Activated naive CD4-positive, alpha-beta T cell treated with anti-CD3 and anti-CD28 coated beads, Interleukin-2, amount 50 U/mL, for 24 hours (primary cell): ENCODE results near the gene FAM200A.
"Not testable (repeated sequence)": the region's sequence is repeated elsewhere in the genome, so short reads cannot be mapped to it uniquely, and the experiment has no call there.

Source experiments
- H3K27ac Mint-ChIP-seq: one replicate; pipeline ENCODE4 v1.8.0; 2021; ENCODE audit warnings: mild to moderate bottlenecking, mixed read lengths
- H3K27me3 Mint-ChIP-seq: one replicate; pipeline ENCODE4 v1.8.0; 2021; ENCODE audit warnings: mixed read lengths
- H3K36me3 Mint-ChIP-seq: one replicate; pipeline ENCODE4 v1.8.0; 2021; ENCODE audit warnings: mixed read lengths
- H3K4me1 Mint-ChIP-seq: one replicate; pipeline ENCODE4 v1.8.0; 2021; ENCODE audit warnings: mixed read lengths
- H3K4me3 Mint-ChIP-seq: one replicate; pipeline ENCODE4 v1.8.0; 2021; ENCODE audit warnings: mild to moderate bottlenecking, mixed read lengths
- H3K9me3 Mint-ChIP-seq: one replicate; pipeline ENCODE4 v1.8.0; 2021; ENCODE audit warnings: mixed read lengths

Gene FAM200A

DNA sequence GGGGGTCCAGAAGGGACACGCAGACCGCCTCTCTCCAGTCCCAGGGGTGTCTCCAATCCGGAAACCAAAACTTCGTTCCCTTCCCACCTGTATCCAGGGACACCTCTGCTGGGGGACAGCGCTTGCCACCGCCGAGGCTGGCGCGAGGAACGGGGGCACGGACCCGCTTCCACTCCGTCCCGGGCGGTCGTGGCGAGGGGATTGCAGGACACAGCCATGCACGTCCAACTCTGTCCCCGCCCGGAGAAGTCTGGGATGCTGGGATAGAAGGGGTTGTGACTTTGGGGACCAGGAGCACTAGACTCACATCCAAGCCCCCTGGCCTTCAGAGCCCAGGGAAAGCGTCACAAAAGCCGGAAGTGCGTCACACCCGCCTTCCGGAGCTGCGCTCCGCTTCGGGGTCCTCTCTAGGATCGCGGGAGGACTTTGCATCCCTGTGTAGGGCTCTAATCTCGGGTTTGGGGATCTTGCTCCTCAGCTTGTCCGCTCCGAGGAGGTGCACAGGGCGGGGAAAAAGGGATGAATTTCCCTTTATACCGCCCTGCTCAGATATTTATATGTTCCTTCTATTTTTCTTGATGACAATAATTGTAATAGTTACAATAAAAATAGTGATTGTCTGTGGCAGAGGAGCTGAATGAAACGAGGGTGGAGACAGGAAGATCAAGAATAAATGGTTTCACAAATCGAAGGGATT, at the start of gene FAM200A:
TSS of gene FAM200A (minus strand) at position 348 of the 697 bp plus-strand sequence. CDS start 3,707 bp downstream, outside the sequence.
- H3K4me1 Mint-ChIP-seq = peaks cover 42% of the 10 kb centered on the region
- H3K27me3 Mint-ChIP-seq = no peaks in the 10 kb centered on the region
- H3K27ac Mint-ChIP-seq = peak within 1 kb of the TSS; percentile 68
- peaks cover 4% of the 10 kb centered on the region for H3K9me3 Mint-ChIP-seq
- peaks cover 17% of the 10 kb centered on the region for H3K36me3 Mint-ChIP-seq
- H3K4me3 Mint-ChIP-seq = peak within 1 kb of the TSS; percentile 88

DNA sequence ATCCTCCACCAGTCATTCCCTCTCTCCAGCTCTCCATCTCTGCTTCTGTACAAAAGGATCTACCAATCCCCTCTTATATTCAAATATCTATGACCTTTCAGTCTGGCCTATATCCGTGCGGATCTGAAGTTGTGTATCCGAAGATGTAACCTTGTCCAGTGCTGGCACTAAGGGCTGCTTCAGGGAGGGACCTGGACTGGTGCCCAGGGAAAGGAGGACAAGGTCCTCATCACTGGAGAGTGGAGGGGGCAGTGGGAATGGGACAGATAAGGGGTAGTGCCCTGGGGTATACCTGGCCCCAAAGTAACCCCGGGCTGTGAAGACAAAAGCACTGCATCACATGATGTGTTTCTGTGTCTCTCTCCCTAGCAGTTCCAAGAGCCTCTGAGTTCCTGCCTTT, 47.9 kb upstream of the FAM200A start:
- no peak overlapping the region for H3K27ac Mint-ChIP-seq
- H3K9me3 Mint-ChIP-seq = no peaks in the 10 kb centered on the region
- H3K36me3 Mint-ChIP-seq = no peaks in the 10 kb centered on the region
- no peak overlapping the region for H3K4me3 Mint-ChIP-seq
- H3K27me3 Mint-ChIP-seq = no peaks in the 10 kb centered on the region
- no peaks in the 10 kb centered on the region for H3K4me1 Mint-ChIP-seq

DNA sequence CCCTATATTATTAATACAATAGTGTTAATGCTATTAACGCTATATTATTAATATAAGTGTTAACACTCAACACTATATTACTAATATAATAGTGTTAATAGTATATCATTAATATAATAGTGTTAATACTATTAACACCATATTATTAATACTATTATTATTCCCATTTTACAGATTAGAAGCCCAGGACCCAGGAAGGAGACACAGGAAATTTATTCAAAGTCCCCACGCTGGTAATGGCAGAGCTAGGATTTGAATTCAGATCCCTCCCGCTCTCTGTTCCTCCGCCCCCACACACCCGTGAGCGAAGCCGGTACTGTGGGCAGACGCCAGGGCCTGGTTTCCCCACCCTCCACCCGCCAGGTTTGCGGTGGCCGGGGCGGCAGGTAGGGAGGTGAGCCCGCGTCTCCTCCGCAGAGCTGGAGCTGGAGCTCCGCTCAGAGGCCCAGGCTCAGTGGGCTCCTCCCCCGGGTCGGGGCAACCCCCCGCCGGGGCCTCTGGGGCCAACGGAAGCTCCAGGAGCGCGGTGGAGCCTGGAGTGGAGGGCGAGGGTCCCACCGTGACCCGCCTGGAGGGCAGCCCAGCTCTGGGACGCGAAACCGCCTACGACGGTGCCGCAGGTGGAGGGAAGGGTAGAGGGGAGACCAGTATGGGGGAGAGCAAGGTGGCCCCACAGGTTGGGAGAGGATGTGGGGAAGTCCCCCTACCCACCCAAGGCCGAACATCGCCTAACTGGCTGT, 46.0 kb upstream of the FAM200A start, which contains the start of gene TMEM225B:
TSS of gene TMEM225B (plus strand) at position 506 of the 740 bp plus-strand sequence. CDS start 6,122 bp downstream, outside the sequence.
- no peak within 1 kb of the TSS for H3K27ac Mint-ChIP-seq
- no peaks in the 10 kb centered on the region for H3K4me1 Mint-ChIP-seq
- H3K4me3 Mint-ChIP-seq = no peak within 1 kb of the TSS
- H3K27me3 Mint-ChIP-seq = no peaks in the 10 kb centered on the region
- H3K36me3 Mint-ChIP-seq = no peaks in the 10 kb centered on the region
- H3K9me3 Mint-ChIP-seq = no peaks in the 10 kb centered on the region

DNA sequence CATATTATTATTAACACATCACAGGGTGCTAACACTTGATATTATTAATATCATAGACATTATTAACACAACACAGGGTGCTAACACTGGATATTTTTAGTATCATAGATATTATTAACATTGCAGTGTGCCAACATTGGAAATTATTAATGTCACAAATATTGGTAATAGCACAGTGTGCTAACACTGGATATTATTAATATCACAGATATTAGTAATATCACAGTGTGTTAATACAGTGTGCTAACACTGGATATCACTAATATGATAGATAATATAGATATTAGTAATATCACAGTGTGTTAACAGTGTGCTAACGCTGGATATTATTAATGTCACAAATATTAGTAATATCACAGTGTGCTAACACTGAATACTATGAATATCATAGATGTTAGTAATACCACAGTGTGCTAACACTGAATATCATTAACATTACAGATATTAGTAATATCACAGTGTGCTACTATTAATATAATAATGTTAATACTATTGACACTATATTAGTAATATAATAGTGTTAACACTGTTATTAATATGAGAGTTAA, 44.6 kb upstream of the FAM200A start:
- Mint-ChIP-seq H3K27ac (no peak overlapping the region), H3K27me3 (no peaks in the 10 kb centered on the region), H3K4me3 (no peak overlapping the region), H3K9me3 (no peaks in the 10 kb centered on the region), H3K4me1 (no peaks in the 10 kb centered on the region), H3K36me3 (no peaks in the 10 kb centered on the region)

DNA sequence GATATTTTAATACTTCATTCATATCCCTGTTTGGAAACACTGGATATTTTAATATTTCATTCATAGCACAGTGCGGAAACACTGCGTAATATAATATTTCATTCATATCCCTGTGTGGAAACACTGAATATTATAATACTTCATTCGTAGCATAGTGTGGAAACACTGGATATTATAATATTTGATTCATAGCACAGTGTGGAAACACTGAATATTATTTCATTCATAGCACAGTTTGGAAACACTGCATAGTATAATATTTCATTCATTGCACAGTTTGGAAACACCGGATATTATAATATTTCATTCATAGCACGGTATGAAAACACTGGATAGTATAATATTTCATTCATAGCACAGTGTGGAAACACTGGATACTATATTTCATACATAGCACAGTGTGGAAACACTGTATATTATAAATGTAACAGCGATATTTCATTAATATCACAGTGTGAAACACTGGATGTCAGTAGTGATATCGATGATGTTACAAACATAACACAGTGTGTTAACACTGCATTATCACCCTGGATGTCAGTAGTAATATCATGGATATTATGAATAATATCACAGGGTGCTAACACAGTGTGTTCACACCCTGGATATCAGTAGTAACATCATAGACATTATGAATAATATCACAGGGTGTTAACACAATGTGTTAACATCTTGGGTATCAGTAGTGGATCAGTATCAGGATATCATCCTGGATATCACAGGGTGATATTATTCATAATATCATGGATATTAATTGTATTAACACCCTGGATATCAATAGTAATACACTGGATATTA, 43.2 kb upstream of the FAM200A start:
- Mint-ChIP-seq H3K9me3 (no peaks in the 10 kb centered on the region), H3K36me3 (no peaks in the 10 kb centered on the region), H3K27ac (no peak overlapping the region), H3K27me3 (no peaks in the 10 kb centered on the region), H3K4me1 (no peaks in the 10 kb centered on the region), H3K4me3 (no peak overlapping the region)

DNA sequence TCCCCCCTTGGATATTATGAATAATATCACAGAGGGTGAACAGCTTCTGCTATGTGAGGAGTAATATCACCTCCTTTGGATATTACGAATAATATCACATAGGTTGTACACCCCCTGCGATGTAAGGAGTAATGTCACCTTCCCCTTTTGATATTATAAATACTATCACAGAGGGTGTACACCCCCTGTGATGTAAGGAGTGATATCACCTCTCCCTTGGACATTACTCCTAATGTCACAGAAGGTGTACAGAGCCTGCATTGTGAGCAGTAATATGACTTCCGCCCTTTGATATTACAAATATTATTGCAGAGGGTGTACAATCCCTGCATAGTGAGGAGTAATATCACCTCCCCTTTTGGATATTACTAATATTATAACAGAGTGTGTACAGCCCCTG, 37.0 kb upstream of the FAM200A start:
- Mint-ChIP-seq H3K4me3 (no peak overlapping the region), H3K9me3 (no peaks in the 10 kb centered on the region), H3K27me3 (no peaks in the 10 kb centered on the region), H3K27ac (no peak overlapping the region), H3K4me1 (no peaks in the 10 kb centered on the region), H3K36me3 (no peaks in the 10 kb centered on the region)

DNA sequence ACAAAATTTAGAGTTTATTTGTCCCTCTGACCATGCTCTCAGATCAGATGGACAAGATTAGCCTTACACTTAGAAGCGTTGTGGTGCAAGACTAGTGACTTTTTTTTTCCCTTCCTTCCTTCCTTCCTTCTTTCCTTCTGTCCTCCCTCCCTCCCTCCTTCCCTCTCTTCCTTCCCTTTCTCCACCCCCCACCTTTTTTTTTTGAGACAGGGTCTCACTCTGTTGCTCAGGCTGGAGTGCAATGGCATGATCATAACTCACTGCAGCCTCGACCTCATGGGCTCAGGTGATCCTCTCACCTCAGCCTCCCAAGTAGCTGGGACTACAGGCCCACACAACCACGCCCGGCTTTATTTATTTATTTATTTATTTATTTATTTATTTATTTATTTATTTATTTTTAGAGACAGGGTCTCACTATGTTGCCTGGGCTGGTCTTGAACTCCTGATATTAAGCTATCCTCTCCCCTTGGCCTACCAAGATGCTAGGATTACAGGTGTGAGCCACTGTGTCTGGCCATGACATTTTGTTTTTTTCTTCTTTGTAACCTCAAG, 28.9 kb upstream of the FAM200A start:
- H3K36me3 Mint-ChIP-seq = not testable (repeated sequence)
- H3K27ac Mint-ChIP-seq = peak overlapping the region; percentile 85

DNA sequence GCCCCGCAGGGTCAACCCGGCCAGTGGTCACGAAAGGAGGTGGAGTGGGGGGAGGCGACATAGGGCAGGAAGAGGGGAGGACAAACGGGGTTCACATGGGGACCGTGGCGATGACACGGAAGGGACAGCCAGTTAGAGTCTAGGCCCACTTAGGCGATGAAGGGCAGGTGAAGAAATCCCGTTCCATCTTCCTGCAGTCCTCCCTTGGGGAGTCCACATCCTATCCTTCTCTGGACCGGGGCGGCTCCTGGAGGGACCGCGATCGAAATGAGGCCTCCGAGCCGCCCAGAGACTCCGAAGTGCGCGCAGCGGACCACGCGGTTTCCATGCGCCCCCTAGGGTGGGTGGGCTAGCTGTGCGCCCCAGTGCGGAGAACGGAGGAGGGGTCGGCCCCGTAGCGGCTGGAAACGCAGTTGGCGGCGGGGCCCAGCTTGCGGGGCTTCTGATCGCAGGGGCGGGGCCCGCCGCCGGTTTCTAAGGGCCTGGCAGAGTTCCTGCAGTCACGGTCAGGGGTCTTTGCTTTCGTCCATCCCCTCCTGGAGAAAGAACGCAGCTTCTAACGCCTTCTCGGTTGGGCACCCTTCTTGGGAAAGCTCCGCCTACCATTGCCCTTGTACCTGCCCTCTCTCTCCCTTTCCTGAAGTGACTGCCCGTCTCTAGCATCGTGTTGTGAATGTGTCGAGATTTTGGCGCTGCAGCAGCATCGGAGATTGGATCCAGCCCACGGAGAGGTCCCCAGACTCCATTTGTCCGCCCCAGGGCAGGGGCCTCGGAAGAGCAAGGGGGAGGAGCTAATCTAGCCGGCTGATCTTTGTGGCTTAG, 28.3 kb upstream of the FAM200A start:
- Mint-ChIP-seq H3K27me3 (no peaks in the 10 kb centered on the region), H3K4me1 (peaks cover 16% of the 10 kb centered on the region), H3K9me3 (no peaks in the 10 kb centered on the region), H3K36me3 (no peaks in the 10 kb centered on the region), H3K4me3 (peak overlapping the region; percentile 94), H3K27ac (peak overlapping the region; percentile 85)

More for the DNA sequence above, 28.9 kb upstream of the FAM200A start:
- Mint-ChIP-seq H3K4me3 (peak overlapping the region; percentile 94), H3K4me1 (peaks cover 16% of the 10 kb centered on the region)
- H3K27me3 Mint-ChIP-seq, H3K9me3 Mint-ChIP-seq: not testable (repeated sequence)

DNA sequence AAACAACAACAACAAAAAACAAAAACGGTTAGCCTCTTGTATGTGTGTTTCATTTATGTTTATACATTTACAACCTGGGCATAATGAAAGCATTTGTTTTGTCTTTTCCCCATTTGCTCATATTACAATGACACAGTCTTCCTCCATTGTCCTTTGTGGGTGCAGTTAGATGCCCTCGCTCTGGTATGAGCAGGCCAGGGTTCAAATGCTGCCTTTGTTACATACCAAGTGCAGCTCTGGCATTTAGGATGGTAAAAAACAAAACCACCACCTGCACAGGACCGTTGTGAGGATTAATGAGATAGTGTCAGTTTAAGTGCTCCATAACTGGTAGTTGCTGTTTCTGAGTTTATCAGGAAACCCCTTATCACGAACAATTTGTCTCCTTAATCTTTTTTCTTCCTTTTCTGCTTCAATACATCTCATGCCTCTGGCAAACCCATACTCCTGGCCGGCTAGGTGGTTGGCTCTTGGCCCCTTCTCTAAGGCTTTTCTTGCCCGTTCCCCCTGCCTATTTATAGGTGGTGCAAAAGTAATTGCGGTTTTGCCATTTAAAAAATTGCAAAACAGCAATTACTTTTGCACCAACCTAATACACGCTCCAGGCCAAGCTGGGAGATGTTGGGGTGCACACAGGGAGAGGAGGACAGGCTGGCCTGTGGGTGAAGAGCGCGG, 27.5 kb upstream of the FAM200A start:
- H3K9me3 Mint-ChIP-seq = no peaks in the 10 kb centered on the region
- no peaks in the 10 kb centered on the region for H3K36me3 Mint-ChIP-seq
- peak overlapping the region; percentile 94 for H3K4me3 Mint-ChIP-seq
- peak overlapping the region; percentile 41 for H3K27ac Mint-ChIP-seq
- H3K27me3 Mint-ChIP-seq = no peaks in the 10 kb centered on the region
- peaks cover 16% of the 10 kb centered on the region for H3K4me1 Mint-ChIP-seq

DNA sequence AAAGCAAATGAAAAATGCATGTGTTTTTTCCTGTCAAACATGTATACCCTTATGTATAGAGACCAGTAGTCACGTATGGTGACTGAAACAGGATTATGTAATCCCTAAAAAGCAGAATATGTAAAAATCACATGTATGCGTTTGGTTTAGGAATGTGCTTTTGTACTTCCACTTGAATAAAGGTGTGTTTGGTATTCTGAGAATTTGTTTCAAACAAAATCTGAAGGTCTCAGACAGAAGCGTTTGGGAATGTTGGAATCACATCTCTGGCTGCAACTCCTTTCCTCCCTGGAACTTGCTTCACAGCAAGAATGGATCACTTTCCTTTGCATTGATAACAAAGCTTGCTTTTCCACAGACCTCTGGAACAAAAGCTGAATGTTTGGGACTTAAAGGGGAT, 24.3 kb upstream of the FAM200A start:
- Mint-ChIP-seq H3K27me3 (no peaks in the 10 kb centered on the region), H3K27ac (peak overlapping the region; percentile 12), H3K36me3 (peaks cover 19% of the 10 kb centered on the region), H3K4me1 (peaks cover 15% of the 10 kb centered on the region), H3K4me3 (no peak overlapping the region), H3K9me3 (no peaks in the 10 kb centered on the region)

DNA sequence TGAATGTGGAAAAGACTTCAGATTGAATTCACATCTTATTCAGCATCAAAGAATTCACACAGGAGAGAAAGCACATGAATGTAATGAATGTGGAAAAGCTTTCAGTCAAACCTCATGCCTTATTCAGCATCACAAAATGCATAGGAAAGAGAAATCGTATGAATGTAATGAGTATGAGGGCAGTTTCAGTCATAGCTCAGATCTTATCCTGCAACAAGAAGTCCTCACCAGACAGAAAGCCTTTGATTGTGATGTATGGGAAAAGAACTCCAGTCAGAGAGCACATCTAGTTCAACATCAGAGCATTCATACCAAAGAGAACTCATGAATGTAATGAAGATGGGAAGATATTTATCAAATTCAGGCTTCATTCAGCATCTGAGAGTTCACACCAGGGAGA, 21.3 kb upstream of the FAM200A start:
- H3K4me1 Mint-ChIP-seq = no peaks in the 10 kb centered on the region
- H3K4me3 Mint-ChIP-seq = no peak overlapping the region
- peaks cover 21% of the 10 kb centered on the region for H3K36me3 Mint-ChIP-seq
- H3K27me3 Mint-ChIP-seq = no peaks in the 10 kb centered on the region
- H3K27ac Mint-ChIP-seq = no peak overlapping the region
- H3K9me3 Mint-ChIP-seq = no peaks in the 10 kb centered on the region

DNA sequence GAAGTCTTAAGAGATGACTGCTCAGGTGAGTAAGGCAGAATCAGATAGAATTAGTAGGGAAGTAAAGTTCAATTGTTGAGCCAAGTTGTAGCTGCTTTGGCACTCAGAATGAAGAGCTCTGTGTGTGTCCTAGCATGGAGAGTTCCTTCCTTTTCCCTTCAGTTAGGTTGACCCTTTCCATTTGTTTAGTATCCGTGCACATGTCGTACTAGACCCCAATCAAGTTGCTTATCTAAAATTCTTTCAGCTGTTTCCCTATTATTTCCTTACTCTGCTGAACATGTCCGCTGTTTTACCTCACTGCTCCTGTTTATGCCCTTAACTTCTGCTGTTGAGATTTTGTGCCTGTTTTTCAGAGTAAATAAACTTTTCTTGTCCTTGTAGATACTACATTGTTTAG, 19.9 kb upstream of the FAM200A start:
- no peaks in the 10 kb centered on the region for H3K27me3 Mint-ChIP-seq
- H3K36me3 Mint-ChIP-seq = peaks cover 21% of the 10 kb centered on the region
- no peaks in the 10 kb centered on the region for H3K9me3 Mint-ChIP-seq
- no peak overlapping the region for H3K27ac Mint-ChIP-seq
- no peaks in the 10 kb centered on the region for H3K4me1 Mint-ChIP-seq
- H3K4me3 Mint-ChIP-seq = no peak overlapping the region

DNA sequence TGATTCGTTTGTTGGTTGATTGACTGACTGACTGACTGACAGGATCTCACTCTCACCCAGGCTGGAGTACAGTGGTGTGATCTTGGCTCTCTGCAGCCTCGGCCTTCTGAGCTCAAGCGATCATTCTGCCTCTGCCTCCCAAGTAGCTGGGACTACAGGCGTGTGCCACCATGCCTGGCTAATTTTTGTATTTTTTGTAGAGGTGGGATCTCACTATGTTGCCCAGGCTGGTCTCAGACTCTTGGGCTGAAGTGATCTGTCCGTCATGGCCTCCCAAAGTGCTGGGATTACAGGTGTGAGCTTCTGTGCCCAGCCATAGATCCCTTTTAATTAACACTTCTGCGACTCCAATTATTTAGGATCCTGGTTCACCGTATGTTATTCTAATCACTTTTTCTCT, 16.9 kb upstream of the FAM200A start:
- H3K27me3 Mint-ChIP-seq, H3K9me3 Mint-ChIP-seq, H3K27ac Mint-ChIP-seq, H3K4me3 Mint-ChIP-seq: not testable (repeated sequence)
- H3K36me3 Mint-ChIP-seq = peaks cover 26% of the 10 kb centered on the region
- peaks cover 15% of the 10 kb centered on the region for H3K4me1 Mint-ChIP-seq

DNA sequence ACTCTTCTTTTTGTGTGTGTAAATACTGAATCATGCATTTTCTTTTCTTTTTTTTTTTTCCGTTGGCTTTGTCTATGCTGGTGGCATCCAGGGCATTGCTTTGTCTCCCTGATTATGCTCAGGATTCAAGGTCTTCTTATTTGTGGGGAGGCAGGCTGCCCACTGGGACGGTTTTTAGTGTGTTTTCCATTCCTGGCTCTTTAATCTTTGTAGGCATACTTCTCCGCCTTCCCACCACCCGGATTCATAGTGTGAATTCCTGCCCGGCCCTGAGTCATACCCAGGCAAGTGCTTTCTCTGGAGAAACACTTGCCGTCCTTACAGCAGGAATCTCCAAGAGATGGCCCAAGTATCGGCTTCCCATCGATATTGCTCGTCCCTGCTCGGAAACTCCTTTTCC, 11.7 kb upstream of the FAM200A start:
- Mint-ChIP-seq H3K9me3 (no peaks in the 10 kb centered on the region), H3K27me3 (no peaks in the 10 kb centered on the region), H3K36me3 (peaks cover 25% of the 10 kb centered on the region), H3K4me1 (peaks cover 50% of the 10 kb centered on the region), H3K4me3 (peak overlapping the region; percentile 42), H3K27ac (peak overlapping the region; percentile 70)
